Activated CD4-positive, alpha-beta T cell treated with anti-CD3 and anti-CD28 coated beads, Interleukin-2, amount 10 ng/mL, durations not matched to agents 24 days and 14 days (primary cell): Measurements from ENCODE around the gene C3orf18. TPM values are rescaled to one million over a fixed set of nuclear protein-coding genes. Genes with fewer than 3 reads are reported as not detected.

Source experiments
- DNase-seq: peaks from one replicate; pipeline ENCODE4 v3.0.0; 2022
- H3K27ac Mint-ChIP-seq: one replicate; pipeline ENCODE4 v1.8.0; 2022; ENCODE audit warnings: mild to moderate bottlenecking, mixed read lengths
- H3K27me3 Mint-ChIP-seq: one replicate; pipeline ENCODE4 v1.8.0; 2022; ENCODE audit warnings: mixed read lengths
- H3K36me3 Mint-ChIP-seq: one replicate; pipeline ENCODE4 v1.8.0; 2022; ENCODE audit warnings: low read depth, mild to moderate bottlenecking, mixed read lengths
- H3K4me1 Mint-ChIP-seq: one replicate; pipeline ENCODE4 v1.8.0; 2021; ENCODE audit warnings: mixed read lengths
- H3K4me3 Mint-ChIP-seq: one replicate; pipeline ENCODE4 v1.8.0; 2022; ENCODE audit warnings: mild to moderate bottlenecking, moderate library complexity, mixed read lengths
- H3K9me3 Mint-ChIP-seq: one replicate; pipeline ENCODE4 v1.8.0; 2021; ENCODE audit warnings: mixed read lengths
- intact Hi-C: fragments of 100-400 bp; cut with micrococcal nuclease; formaldehyde crosslinking; loops from one replicate; pipeline ENCODE4 v1.15.1; 2023
- total RNA-seq: library from RNA; stranded (reverse); gene quantifications from 2 replicates; pipeline ENCODE4 v1.2.3, GENCODE V29; 2022

The C3orf18 gene
- total RNA-seq, 1 donor from 2014 or later: 32.6 TPM

DNA sequence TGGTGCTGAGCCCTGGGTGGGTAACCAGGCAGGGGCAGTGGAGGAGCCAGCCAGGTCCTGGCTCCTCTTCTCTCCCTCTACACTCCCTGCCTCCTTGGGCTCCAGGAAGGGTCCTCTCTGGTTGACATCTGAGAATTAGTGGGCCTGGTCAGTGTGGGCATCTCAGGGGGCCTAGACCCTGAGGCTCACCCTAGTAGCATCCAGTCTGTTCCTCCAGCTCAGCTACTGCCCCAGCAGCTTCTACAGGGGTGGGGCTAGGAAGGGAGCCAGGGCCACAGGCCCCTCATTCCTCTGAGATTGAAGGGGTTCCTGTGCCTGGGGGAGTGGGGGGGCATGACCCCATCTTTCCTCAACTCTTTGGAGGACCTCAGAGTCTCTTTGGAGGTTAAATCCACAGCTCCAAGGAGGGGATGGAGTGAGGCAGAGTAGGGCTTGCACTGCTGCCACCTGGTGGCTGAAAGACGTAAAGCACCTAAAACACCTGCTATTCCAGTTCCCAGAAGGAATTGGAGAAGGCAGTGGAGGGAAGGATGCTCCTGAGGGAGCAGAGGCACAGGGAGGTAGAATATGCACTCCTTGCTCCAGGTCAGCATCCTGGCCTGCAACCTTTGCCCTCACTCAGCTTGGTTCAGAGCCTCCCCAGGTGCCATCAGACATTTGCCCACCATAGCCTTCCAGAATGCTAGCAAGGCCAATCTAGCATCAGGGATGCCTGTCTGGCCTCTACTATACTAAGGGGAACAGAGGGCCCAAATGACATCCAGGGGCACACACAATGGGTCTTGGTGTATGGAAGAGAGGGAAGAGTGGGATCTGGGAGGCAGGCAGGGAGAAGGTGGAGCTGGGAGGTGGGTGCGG, 25.1 kb downstream of the C3orf18 start:
- H3K4me1 Mint-ChIP-seq: no peaks in the 10 kb centered on the region
- peak; percentile 89 for DNase-seq
- intact Hi-C loops: loop anchor here (1.0 to 2.0 kb wide), 4 partner anchors 24 to 195 kb away; no protein-coding TSS in a partner anchor
- H3K27ac Mint-ChIP-seq: no peak overlapping the region
- H3K4me3 Mint-ChIP-seq: no peak overlapping the region
- H3K9me3 Mint-ChIP-seq: no peaks in the 10 kb centered on the region
- H3K36me3 Mint-ChIP-seq: no peaks in the 10 kb centered on the region
- peaks cover 23% of the 10 kb centered on the region for H3K27me3 Mint-ChIP-seq

GRCh38 chr3:50539356-50540286, 27.9 kb downstream of the C3orf18 start:
- Mint-ChIP-seq H3K4me1 (peaks cover 1% of the 10 kb centered on the region), H3K9me3 (no peaks in the 10 kb centered on the region), H3K27ac (no peak overlapping the region), H3K36me3 (no peaks in the 10 kb centered on the region), H3K27me3 (peaks cover 37% of the 10 kb centered on the region), H3K4me3 (no peak overlapping the region)
- no peak for DNase-seq
- intact Hi-C loops: no loop called here

DNA sequence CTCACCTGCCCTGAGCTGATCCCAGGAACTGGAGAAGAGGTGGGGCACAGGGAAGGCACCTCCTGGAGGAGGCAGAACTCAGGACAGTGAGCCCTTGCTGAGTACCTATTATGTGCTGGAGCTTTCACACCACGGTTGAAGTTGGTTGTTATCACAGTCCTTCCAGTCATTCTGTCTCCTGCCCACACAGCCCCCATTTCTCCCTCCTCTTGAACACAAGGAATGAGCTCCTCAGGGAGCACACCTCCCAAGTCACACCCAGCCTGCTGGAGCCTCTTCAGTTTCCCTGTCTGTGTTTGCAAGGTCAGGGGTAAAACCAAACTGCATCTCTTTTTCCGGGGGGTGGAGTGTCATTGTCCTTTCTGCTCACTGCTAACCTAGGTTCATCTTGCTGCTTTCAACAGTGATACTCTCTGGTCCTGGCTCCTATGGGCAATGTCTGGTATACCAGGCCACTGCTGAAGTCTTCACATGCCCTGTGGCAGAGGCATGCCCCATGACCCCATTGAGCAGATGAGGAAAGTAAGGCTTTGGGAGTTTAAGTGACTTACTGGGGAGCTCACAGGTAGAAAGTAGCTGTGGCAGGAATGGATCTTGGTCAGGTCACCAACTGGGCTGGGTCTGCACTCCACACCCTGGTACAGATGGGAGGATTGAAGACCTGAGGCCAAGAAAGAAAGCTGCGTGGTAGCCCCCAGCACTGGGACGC, 30.0 kb downstream of the C3orf18 start:
- no peak for DNase-seq
- no peak overlapping the region for H3K4me3 Mint-ChIP-seq
- no peaks in the 10 kb centered on the region for H3K36me3 Mint-ChIP-seq
- intact Hi-C loops: no loop called here
- H3K27ac Mint-ChIP-seq: no peak overlapping the region
- H3K27me3 Mint-ChIP-seq: peaks cover 46% of the 10 kb centered on the region
- no peaks in the 10 kb centered on the region for H3K9me3 Mint-ChIP-seq
- peaks cover 1% of the 10 kb centered on the region for H3K4me1 Mint-ChIP-seq

- Mint-ChIP-seq H3K27ac (no peak overlapping the region), H3K27me3 (peaks cover 54% of the 10 kb centered on the region), H3K4me1 (peaks cover 1% of the 10 kb centered on the region), H3K36me3 (no peaks in the 10 kb centered on the region), H3K4me3 (no peak overlapping the region), H3K9me3 (no peaks in the 10 kb centered on the region)
- intact Hi-C loops: no loop called here
- DNase-seq: no peak
Measured at GRCh38 chr3:50536471-50537180, 30.9 kb downstream of the C3orf18 start.

GRCh38 chr3:50534681-50535330, 32.7 kb downstream of the C3orf18 start:
- DNase-seq: no peak
- H3K4me3 Mint-ChIP-seq: no peak overlapping the region
- intact Hi-C loops: no loop called here
- peaks cover 61% of the 10 kb centered on the region for H3K27me3 Mint-ChIP-seq
- H3K9me3 Mint-ChIP-seq: no peaks in the 10 kb centered on the region
- H3K4me1 Mint-ChIP-seq: peaks cover 1% of the 10 kb centered on the region
- H3K36me3 Mint-ChIP-seq: no peaks in the 10 kb centered on the region
- H3K27ac Mint-ChIP-seq: no peak overlapping the region

- Mint-ChIP-seq H3K9me3 (no peaks in the 10 kb centered on the region), H3K4me1 (peaks cover 1% of the 10 kb centered on the region), H3K36me3 (no peaks in the 10 kb centered on the region), H3K27ac (no peak overlapping the region), H3K27me3 (peaks cover 65% of the 10 kb centered on the region), H3K4me3 (no peak overlapping the region)
- DNase-seq: no peak
- intact Hi-C loops: no loop called here
Measured at GRCh38 chr3:50533807-50534461, 33.6 kb downstream of the C3orf18 start.

DNA sequence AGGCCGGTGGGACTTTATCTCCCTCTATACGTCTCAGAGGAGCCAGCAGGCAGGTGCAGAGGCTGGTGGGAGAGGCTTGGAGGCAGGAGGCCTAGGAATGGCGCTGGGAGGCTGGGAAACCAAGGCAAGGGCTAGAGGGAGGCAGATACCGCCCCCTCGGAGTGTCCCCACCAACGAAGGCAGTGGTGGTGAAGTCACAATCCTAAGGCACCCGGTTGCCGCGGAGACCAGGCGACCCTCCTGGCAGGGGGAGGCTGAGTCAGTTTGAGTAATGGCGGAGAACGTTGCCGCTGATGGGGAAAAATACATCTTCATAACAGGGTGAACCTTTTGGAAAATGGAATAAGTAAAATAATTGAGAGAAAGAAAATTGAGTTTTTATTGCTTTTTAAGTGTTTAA, 34.2 kb downstream of the C3orf18 start:
- Mint-ChIP-seq H3K4me3 (no peak overlapping the region), H3K36me3 (no peaks in the 10 kb centered on the region), H3K27ac (no peak overlapping the region), H3K4me1 (peaks cover 1% of the 10 kb centered on the region), H3K27me3 (peaks cover 61% of the 10 kb centered on the region), H3K9me3 (no peaks in the 10 kb centered on the region)
- no peak for DNase-seq
- intact Hi-C loops: no loop called here

DNA sequence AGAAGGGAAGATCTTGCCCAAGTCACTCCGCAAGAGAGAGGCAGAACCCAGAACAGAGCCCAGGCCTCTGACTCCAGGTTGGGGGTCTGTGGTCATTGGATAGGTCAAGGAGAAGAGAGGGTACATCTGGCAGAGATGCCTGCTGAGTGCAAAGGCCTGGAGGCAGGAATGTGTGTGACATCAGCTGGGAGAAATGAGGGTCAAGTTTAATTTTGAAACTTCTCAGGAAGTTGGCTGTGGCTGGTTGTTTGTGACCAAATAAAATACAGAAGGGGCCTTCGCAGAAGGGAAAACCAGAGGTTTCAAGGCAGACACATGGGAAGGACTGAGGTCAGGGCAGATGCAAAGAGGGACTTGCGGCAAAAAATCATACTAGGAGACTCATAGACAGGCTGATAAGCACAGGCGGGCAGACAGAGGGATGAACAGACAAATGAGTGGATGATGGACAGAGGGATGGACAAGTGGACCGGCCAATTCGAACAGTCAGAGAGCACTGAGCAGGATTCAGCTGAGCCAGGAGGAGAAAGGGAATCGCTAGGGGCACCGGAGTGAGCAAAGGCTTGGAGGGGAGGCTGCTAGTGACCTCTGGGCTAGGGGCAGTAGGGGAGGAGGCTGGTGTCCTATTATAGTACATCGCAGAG, 35.4 kb downstream of the C3orf18 start:
- H3K4me3 Mint-ChIP-seq: no peak overlapping the region
- peaks cover 1% of the 10 kb centered on the region for H3K4me1 Mint-ChIP-seq
- H3K27ac Mint-ChIP-seq: no peak overlapping the region
- H3K9me3 Mint-ChIP-seq: no peaks in the 10 kb centered on the region
- intact Hi-C loops: no loop called here
- H3K36me3 Mint-ChIP-seq: no peaks in the 10 kb centered on the region
- peaks cover 61% of the 10 kb centered on the region for H3K27me3 Mint-ChIP-seq
- no peak for DNase-seq

DNA sequence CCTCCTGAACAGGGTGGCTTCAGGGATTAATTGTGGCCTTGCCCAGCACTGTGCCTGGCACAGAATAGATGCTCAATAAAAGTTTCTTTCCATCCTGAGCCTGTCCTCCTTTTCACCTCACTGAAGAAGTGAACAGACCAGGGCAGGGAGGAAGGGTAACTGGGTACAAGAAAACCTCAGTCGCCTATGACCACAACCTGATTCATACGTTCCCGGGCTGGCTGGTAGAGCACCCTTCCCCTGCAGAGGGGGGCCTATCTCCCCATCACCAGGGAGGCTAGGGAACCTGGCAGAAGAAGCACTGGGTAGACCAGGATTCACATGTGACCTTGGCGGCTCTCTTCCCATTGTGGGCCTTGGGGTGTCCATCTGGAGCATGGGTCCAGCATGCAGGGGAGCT, 36.3 kb downstream of the C3orf18 start:
- Mint-ChIP-seq H3K4me3 (no peak overlapping the region), H3K4me1 (peaks cover under 1% of the 10 kb centered on the region), H3K27me3 (peaks cover 52% of the 10 kb centered on the region), H3K36me3 (no peaks in the 10 kb centered on the region), H3K27ac (no peak overlapping the region), H3K9me3 (no peaks in the 10 kb centered on the region)
- DNase-seq: no peak
- intact Hi-C loops: no loop called here

- Mint-ChIP-seq H3K36me3 (no peaks in the 10 kb centered on the region), H3K9me3 (no peaks in the 10 kb centered on the region), H3K4me1 (peaks cover 4% of the 10 kb centered on the region), H3K4me3 (no peak overlapping the region), H3K27me3 (peaks cover 47% of the 10 kb centered on the region), H3K27ac (no peak overlapping the region)
- no peak for DNase-seq
- intact Hi-C loops: no loop called here
Measured at GRCh38 chr3:50530001-50530970, 37.3 kb downstream of the C3orf18 start.

GRCh38 chr3:50525987-50526386, 41.6 kb downstream of the C3orf18 start:
- intact Hi-C loops: no loop called here
- Mint-ChIP-seq H3K9me3 (no peaks in the 10 kb centered on the region), H3K36me3 (no peaks in the 10 kb centered on the region), H3K4me3 (no peak overlapping the region), H3K4me1 (peaks cover 4% of the 10 kb centered on the region), H3K27me3 (peaks cover 27% of the 10 kb centered on the region), H3K27ac (no peak overlapping the region)
- DNase-seq: peak; percentile 90
